AG04449 (cell line): Measurements from ENCODE around the gene PDHB.

ENCODE experiments used
- CTCF ChIA-PET: fragments of 350-600 bp; formaldehyde crosslinking; extraction: SDS; loops from one replicate; lab custom pipeline; 2021; ENCODE audit warnings: antibody characterized with exemption; lab: Yijun Ruan, JAX
- POLR2A ChIA-PET: fragments of 400-600, 350-600 bp; formaldehyde crosslinking; extraction: SDS; loops from one replicate; lab custom pipeline; 2020; ENCODE audit warnings: antibody characterized with exemption, inconsistent platforms; lab: Yijun Ruan, JAX
- DNase-seq: peaks from one replicate; pipeline ENCODE4 v3.0.0-alpha.2; 2010; ENCODE audit warnings: low read depth, low spot score
- H3K4me3 ChIP-seq: 2 replicates; pipeline ENCODE4 v1.5.1; 2011; ENCODE audit warnings: low read depth, mild to moderate bottlenecking, control low read depth, low read length
- CTCF ChIP-seq: IDR thresholded peaks from one replicate; pipeline ENCODE4 v1.5.1; 2011; ENCODE audit warnings: mild to moderate bottlenecking, moderate library complexity, low read length, control low read depth, inconsistent platforms; ENCODE audit not compliant: insufficient read depth; ENCODE audit errors: missing control alignments

The PDHB gene

GRCh38 chr3:58466899-58467563, 33.4 kb upstream of the PDHB start:
- ChIA-PET CTCF (interaction anchor here (0.6 to 2.2 kb wide), 2 partner anchors 24 to 65 kb away, joined by 4 to 7 read pairs; partner anchors contain the start of gene KCTD6), POLR2A (no interaction called here)
- no peak for TF ChIP-seq CTCF
- no peak overlapping the region for H3K4me3 ChIP-seq
- DNase-seq, result no peak

DNA sequence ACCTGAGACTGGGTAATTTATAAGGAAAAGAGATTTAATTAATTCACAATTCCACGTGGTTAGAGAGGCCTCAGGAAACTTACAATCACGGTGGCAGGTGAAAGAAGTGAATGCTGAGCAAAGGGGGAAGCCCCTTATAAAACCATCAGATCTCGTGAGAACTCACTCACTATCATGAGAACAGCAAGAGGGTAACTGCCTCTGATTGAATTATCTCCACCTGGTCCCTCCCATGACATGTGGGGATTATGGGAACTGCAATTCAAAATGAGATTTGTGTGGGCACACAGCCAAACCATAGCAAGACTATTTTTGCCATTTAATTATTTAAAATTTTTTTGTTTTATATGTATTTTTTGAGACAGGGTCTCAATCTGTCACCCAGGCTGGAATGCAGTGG, 31.2 kb upstream of the PDHB start:
- TF ChIP-seq CTCF, result no peak
- no peak overlapping the region for H3K4me3 ChIP-seq
- DNase-seq, result no peak
- ChIA-PET CTCF (interaction anchor here (0.7 to 2.0 kb wide), 5 partner anchors 10 to 68 kb away, joined by 3 to 11 read pairs (median 6); no protein-coding TSS in a partner anchor), POLR2A (no interaction called here)

- CTCF ChIA-PET, result interaction anchor here (0.9 to 1.8 kb wide), 24 partner anchors 8 to 158 kb away, joined by 3 to 13 read pairs (median 5); partner anchors contain the start of genes HTD2, KCTD6 and RPP14
- POLR2A ChIA-PET, result interaction anchor here (1.1 kb wide), 2 partner anchors 27 to 128 kb away, joined by 4 read pairs; no protein-coding TSS in a partner anchor
- no peak for DNase-seq
- H3K4me3 ChIP-seq, result no peak overlapping the region
- no peak for TF ChIP-seq CTCF
Observed at GRCh38 chr3:58463942-58464271, 30.3 kb upstream of the PDHB start.

- ChIA-PET POLR2A (interaction anchor here (1.1 kb wide), 2 partner anchors 28 to 128 kb away, joined by 4 read pairs; no protein-coding TSS in a partner anchor), CTCF (interaction anchor here (0.6 to 1.8 kb wide), 26 partner anchors 8 to 157 kb away, joined by 3 to 13 read pairs (median 5); partner anchors contain the start of genes HTD2, KCTD6 and RPP14)
- peak; percentile 82 for TF ChIP-seq CTCF
- DNase-seq, result peak; percentile 36
- no peak overlapping the region for H3K4me3 ChIP-seq
Observed at GRCh38 chr3:58463181-58463941, 29.7 kb upstream of the PDHB start.

GRCh38 chr3:58462829-58463180, 29.2 kb upstream of the PDHB start:
- no peak overlapping the region for H3K4me3 ChIP-seq
- ChIA-PET CTCF (no interaction called here), POLR2A (no interaction called here)
- no peak for TF ChIP-seq CTCF
- DNase-seq, result no peak

GRCh38 chr3:58459160-58459559, 25.5 kb upstream of the PDHB start:
- CTCF ChIA-PET, result interaction anchor here (0.7 to 1.1 kb wide), 2 partner anchors 10 to 25 kb away, joined by 4 to 5 read pairs; no protein-coding TSS in a partner anchor
- no peak for TF ChIP-seq CTCF
- no peak overlapping the region for H3K4me3 ChIP-seq
- POLR2A ChIA-PET, result no interaction called here
- DNase-seq, result no peak
